HG03064 (cell line): ENCODE data around the gene RBP3.

Experiments
- ATAC-seq: cut with Tn5 transposase; IDR thresholded peaks from one replicate; pipeline ENCODE4 v1.9.1; 2021; ENCODE audit warnings: low read depth; ENCODE audit not compliant: unreplicated experiment

The RBP3 gene

GRCh38 chr10:47354165-47354564 lies 6.0 kb downstream of the RBP3 start:
- no peak for ATAC-seq

DNA sequence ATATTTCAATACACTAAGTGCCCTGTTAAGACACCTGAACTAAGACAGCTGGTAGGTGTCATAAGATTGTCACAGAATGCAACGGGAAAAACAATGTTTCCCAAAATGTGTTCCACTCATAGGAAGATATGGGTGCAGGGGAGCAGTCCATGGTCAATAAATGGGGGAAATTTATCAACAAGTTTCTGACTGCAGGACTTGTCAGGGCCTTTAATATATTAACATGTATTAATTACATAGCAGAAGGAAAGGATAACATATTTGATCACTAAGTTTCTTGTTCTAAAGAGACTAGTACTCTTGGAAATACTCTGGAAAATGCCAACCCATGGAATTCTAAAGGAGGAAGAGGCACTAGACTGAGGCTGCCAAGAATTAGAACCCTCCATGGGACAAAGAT lies 6.7 kb downstream of the RBP3 start:
- no peak for ATAC-seq

- ATAC-seq = no peak
Measured at GRCh38 chr10:47356708-47357107, 8.5 kb downstream of the RBP3 start.

GRCh38 chr10:47357131-47357582 lies 9.0 kb downstream of the RBP3 start:
- ATAC-seq = no peak

GRCh38 chr10:47357911-47358310 lies 9.7 kb downstream of the RBP3 start:
- ATAC-seq = no peak

DNA sequence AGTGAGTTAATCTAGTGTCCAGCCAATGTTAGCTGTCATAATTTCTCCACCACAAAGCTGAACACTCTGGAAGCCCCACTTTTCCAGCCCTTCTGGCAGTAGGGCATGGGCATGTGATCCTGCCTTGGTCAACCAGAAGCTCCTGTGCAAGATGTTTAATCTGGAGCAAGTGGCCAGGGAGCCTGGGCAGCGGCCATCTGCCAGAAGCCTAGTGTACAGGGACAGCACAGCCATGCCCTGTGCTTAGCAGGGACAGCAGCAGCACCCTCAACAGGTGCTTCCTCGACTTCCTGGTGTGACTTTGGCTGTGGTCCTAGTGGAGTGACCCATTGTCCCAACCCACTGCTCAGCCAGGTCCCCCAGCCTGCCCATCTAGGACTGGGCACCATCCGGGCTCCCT lies 10.3 kb downstream of the RBP3 start:
- no peak for ATAC-seq

- ATAC-seq = no peak
Measured at GRCh38 chr10:47359101-47359500, 10.9 kb downstream of the RBP3 start.

GRCh38 chr10:47359626-47360418 lies 11.7 kb downstream of the RBP3 start:
- no peak for ATAC-seq

DNA sequence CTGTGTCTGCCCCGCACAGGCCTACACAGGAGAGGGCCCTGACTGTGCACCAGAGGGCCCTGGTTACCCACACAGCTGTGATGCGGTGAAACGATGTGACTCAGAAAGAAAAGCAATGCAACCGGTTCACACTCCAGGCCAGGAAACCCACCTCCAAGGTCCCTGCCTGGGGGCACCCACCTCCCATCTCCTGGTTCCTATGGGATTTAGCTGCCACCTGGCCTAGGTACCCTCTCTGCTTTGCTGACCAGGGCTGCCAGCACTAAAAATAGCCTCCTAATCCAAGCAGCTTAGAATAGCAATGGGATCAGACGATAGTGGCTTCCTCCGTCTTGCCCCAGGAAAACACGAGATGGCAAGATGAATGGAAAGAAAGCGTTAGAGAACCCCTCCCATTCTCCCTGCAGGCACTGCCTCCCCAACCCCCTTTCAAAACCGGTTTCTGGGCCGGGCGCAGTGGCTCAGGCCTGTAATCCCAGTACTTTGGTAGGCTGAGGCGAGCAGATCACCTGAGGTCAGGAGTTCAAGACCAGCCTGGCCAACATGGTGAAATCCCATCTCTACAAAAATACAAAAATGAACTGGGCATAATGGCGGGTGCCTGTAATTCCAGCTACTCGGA lies 12.4 kb downstream of the RBP3 start:
- ATAC-seq = no peak

GRCh38 chr10:47361293-47361692 lies 13.1 kb downstream of the RBP3 start:
- ATAC-seq = no peak

- ATAC-seq = no peak
Measured at GRCh38 chr10:47362199-47362598, 14.0 kb downstream of the RBP3 start.

GRCh38 chr10:47363781-47364180 lies 15.6 kb downstream of the RBP3 start:
- ATAC-seq = no peak

DNA sequence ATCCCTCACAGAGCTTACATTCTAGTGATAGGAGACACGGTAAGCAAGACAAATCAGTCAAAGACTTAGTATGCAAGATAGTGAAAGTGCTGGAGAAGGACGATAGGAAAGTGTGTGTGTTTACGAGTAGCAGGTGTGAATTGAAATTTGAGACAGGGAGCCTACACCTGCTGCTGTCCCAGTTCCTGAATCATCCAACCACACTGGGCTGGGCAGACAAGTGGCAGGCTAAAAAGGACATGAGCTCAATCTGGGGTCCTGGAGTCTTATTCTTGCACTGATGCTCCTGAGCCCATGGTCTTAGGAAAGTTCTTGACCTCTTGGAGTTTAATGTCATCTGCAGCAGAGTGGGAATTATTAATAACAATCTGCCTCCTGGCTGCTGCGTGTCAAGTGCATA lies 16.2 kb downstream of the RBP3 start:
- no peak for ATAC-seq

GRCh38 chr10:47364911-47365310 lies 16.7 kb downstream of the RBP3 start:
- ATAC-seq = no peak

DNA sequence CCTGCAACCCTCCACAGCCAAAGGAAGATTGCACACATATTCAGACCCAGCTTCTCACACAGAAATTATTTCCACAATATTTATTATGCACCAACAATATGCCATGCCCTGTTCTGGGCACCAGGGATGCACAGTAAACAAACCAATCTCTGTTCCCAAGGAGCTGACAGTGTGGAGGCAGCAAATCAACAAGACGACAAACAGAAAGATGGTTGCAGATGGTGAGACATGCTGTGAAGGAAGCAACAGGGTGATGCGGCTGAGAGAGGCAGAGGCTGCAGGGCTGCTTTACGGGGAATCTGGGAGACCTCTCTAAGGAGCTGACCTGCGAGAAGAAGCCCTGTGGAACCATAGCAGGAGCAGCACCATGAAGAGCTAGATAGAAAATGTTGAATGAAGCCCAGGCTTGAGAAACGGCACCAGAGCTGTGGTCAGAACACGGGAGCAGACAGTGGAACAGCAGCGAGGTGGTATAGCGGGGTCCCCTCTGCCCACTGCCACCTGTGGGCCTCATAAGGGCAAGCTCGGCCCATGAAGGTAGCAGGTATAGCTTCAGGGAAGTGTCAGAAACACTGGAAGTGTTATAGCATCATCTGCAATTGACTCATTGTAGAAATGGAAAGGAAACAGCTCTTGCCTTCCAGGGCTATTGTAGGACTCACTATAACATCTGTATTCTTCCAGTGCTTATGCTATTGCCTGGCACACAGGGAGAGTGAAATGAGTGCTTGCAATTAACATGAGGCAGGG lies 17.4 kb downstream of the RBP3 start:
- no peak for ATAC-seq

DNA sequence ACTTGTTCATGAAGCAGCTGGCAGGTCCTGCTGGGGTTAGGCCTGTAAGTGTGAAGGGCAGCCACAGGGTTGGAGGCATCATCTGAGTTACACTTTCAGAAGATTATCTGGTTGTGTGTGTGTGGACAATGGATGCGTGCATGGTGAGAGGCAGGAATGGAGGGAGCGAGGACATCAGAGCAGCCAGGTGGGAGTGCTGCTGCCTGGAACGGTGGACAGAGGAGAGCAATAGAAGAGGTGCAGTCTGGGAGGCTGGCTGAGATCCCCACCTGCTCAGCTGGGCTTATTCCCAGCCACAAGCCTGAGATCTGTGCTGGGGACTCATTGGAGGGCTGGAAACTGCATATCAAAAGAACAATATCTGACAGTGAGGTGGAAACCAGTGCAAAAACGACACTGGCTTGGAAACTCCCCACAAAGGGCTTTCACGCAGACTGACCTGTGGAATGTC lies 18.0 kb downstream of the RBP3 start:
- no peak for ATAC-seq

DNA sequence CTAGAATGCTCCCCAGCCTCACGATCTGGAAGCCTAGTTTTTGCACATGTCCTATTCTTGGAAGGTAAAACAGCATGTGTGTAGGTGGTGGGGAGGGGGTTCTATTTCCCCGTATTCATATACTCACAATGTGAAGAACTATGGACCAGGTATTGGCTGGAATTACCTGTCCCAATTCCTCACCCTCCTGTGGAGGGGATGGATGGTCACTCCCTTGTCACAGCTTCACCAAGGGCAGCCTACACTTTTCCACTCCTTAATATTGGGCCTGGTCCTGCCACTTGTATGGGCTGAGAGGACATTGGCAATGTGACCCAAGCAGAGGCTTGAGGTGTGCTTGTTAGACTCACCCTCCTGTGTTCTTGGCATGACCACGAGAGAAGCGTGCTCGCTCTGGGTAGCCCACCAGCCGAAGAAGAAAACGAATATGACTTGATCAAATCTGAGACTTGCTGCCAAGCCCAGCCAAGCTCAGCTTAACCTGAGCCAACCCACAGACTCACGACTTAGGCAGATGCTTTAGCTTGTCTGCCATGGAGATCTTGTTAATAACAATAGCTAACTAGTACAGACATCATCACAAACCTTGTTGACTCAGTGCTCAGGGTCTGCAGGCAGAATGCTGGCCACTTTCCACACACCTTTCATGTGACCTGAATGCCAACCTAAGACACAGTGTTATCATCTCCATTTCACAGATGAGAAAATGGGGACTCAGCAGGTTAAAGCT lies 18.7 kb downstream of the RBP3 start:
- ATAC-seq = no peak

DNA sequence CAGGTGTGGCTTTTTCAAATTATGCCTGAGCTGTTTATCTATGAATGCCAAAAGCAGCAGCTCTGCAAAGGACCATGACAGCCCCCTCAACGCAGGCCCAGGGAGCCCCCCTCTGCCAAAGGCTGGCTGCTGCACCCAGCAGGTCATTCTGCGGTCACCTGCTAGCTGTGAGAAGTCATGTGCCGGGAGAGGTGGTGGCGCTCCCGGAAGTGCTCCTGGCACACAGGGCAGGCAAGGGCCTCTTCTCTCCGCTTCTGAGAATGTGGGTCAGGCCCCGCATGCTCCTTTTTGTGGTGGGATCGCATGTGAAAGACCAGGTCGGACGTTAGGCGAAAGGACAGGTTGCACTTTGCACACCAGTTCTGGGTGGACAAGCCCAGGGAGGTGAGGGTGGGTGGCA lies 19.5 kb downstream of the RBP3 start:
- ATAC-seq = no peak

- ATAC-seq = no peak
Measured at GRCh38 chr10:47368431-47369180, 20.4 kb downstream of the RBP3 start.

- no peak for ATAC-seq
Measured at GRCh38 chr10:47369251-47369894, 21.2 kb downstream of the RBP3 start.
